Measurements from ENCODE around the gene NF1. TPM values are rescaled to one million over a fixed set of nuclear protein-coding genes. Genes with fewer than 3 reads are reported as not detected.

Gene NF1
- total and polyA plus RNA-seq, 10 donors, result 3.1 to 97.7 (median 58.3) TPM

GRCh38 chr17:31321481-31321880 lies 226.7 kb downstream of the NF1 start, which contains the start of gene EVI2A:
Gene EVI2A (minus strand): TSS chr17:31321622. CDS start chr17:31319013, 2,609 bp downstream.
- Histone ChIP-seq H3K27ac (peak within 1 kb of the TSS; percentile 66 to 94 (median 91)), H3K36me3 (peaks cover 0 to 15% (median 5%) of the 10 kb centered on the region in 6 donors), H3K9me3 (no peaks in the 10 kb centered on the region), H3K27me3 (replicated peaks in 1 of 7) (no peaks in the 10 kb centered on the region), H3K4me1 (peaks cover 3 to 64% (median 24%) of the 10 kb centered on the region in 6 donors), H3K4me3 (peak within 1 kb of the TSS; percentile 22 to 70 (median 36))
- peak in 1 of 11 experiments; percentile 9 for TF ChIP-seq CTCF (IDR thresholded peaks at IDR 0.05 in 8 of 11, conservative IDR thresholded peaks at IDR 0.05 in 3 of 11)
- peak in 2 of 3 donors; percentile 8 to 14 for TF ChIP-seq POLR2A (IDR thresholded peaks at IDR 0.05)
- peak in 1 of 3 donors; percentile 62 for TF ChIP-seq POLR2AphosphoS5 (IDR thresholded peaks at IDR 0.05)
- DNase-seq, result peak; percentile 80
- WGBS, 5 donors, result 20 to 34% (median 26%) methylated on average over 3 of the region's 3 CpGs
- intact Hi-C loops (cut with DNase I; ENCODE audit: low total_unique reads), result no loop called here

- TF ChIP-seq POLR2A (IDR thresholded peaks at IDR 0.05) (no peak), POLR2AphosphoS5 (IDR thresholded peaks at IDR 0.05) (no peak), CTCF (IDR thresholded peaks at IDR 0.05 in 8 of 11, conservative IDR thresholded peaks at IDR 0.05 in 3 of 11) (no peak)
- peak overlapping the region; percentile 20 to 94 (median 91) for H3K27ac ChIP-seq
- intact Hi-C loops (cut with DNase I; ENCODE audit: low total_unique reads), result no loop called here
- H3K27me3 ChIP-seq (replicated peaks in 1 of 7), result no peaks in the 10 kb centered on the region
- peak overlapping the region in 2 of 8 donors; percentile 28 to 70 for H3K4me3 ChIP-seq
- WGBS, 5 donors, result 59 to 77% (median 74%) methylated on average over 4 of the region's 4 CpGs
- H3K4me1 ChIP-seq, result peaks cover 3 to 59% (median 19%) of the 10 kb centered on the region in 6 donors
- DNase-seq, result no peak
- no peaks in the 10 kb centered on the region for H3K9me3 ChIP-seq
- peaks cover 0 to 20% (median 6%) of the 10 kb centered on the region in 6 donors for H3K36me3 ChIP-seq
These were observed 227.2 kb downstream of the NF1 start for GRCh38 chr17:31321966-31322365.

- no peak for DNase-seq
- TF ChIP-seq CTCF (IDR thresholded peaks at IDR 0.05 in 8 of 11, conservative IDR thresholded peaks at IDR 0.05 in 3 of 11), result no peak
- no peak for TF ChIP-seq POLR2AphosphoS5 (IDR thresholded peaks at IDR 0.05)
- no peak for TF ChIP-seq POLR2A (IDR thresholded peaks at IDR 0.05)
- H3K4me3 ChIP-seq, result no peak overlapping the region
- peaks cover 3 to 43% (median 7%) of the 10 kb centered on the region in 6 donors for H3K4me1 ChIP-seq
- no peaks in the 10 kb centered on the region for H3K27me3 ChIP-seq (replicated peaks in 1 of 7)
- H3K27ac ChIP-seq, result no peak overlapping the region
- no peaks in the 10 kb centered on the region for H3K9me3 ChIP-seq
- peaks cover 0 to 27% (median 10%) of the 10 kb centered on the region in 6 donors for H3K36me3 ChIP-seq
- intact Hi-C loops (cut with DNase I; ENCODE audit: low total_unique reads), result no loop called here
These were observed 228.8 kb downstream of the NF1 start for GRCh38 chr17:31323551-31323950.

- Histone ChIP-seq H3K36me3 (peaks cover 0 to 37% (median 10%) of the 10 kb centered on the region in 6 donors), H3K27ac (no peak overlapping the region), H3K9me3 (no peaks in the 10 kb centered on the region), H3K27me3 (replicated peaks in 1 of 7) (no peaks in the 10 kb centered on the region), H3K4me1 (peaks cover 0 to 5% (median 0%) of the 10 kb centered on the region in 6 donors), H3K4me3 (no peak overlapping the region)
- TF ChIP-seq CTCF (IDR thresholded peaks at IDR 0.05 in 8 of 11, conservative IDR thresholded peaks at IDR 0.05 in 3 of 11) (no peak), POLR2A (IDR thresholded peaks at IDR 0.05) (no peak), POLR2AphosphoS5 (IDR thresholded peaks at IDR 0.05) (no peak)
- intact Hi-C loops (cut with DNase I; ENCODE audit: low total_unique reads), result no loop called here
- WGBS, 5 donors, result 96 to 98% (median 97%) methylated on average over 12 of the region's 12 CpGs
- no peak for DNase-seq
These were observed 232.9 kb downstream of the NF1 start for GRCh38 chr17:31327534-31328159.
